Measurements from ENCODE around the gene GRAP2. TPM values are rescaled to one million over a fixed set of nuclear protein-coding genes. Genes with fewer than 3 reads are reported as not detected.

GRAP2 gene
- total and polyA plus RNA-seq, 10 of the 15 experiments (the other 5 are each of a cell fraction or from before 2014, with no cell fraction given) = 3.3 to 79.1 (median 59.6) TPM

DNA sequence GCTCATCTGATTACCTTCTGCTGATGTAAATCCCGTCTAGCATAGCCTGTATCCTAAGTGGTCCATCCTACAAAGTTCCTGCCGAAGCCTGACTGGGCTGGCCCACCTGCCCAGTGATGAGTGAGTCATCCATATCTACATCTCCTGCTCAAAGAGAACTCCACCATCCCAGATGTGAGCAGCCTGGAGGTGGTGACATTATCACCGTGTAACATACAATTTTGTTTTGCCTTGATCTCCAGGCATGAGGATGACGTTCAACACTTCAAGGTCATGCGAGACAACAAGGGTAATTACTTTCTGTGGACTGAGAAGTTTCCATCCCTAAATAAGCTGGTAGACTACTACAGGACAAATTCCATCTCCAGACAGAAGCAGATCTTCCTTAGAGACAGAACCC, 64.9 kb downstream of the GRAP2 start:
- peaks cover 27 to 41% of the 10 kb centered on the region in 2 experiments for H3K36me3 ChIP-seq (ENCODE audit: control insufficient read depth in 2 of 2, insufficient read depth in 2 of 2, low read length in 1 of 2)
- H3K9ac ChIP-seq (ENCODE audit: control insufficient read depth, insufficient read depth, low read length) = no peak overlapping the region
- no peak overlapping the region for H3K4me2 ChIP-seq (ENCODE audit: control insufficient read depth, insufficient read depth)
- RAD21 ChIA-PET (ENCODE audit: unreplicated experiment) = no interaction called here
- SMC1A ChIA-PET (ENCODE audit: uncharacterized antibody, unreplicated experiment) = interaction anchor here (0.5 to 2.2 kb wide), 7 partner anchors 15 to 213 kb away, joined by 3 to 10 read pairs (median 3); no protein-coding TSS in a partner anchor
- 83% methylated on average over 5 of the region's 5 CpGs for WGBS (ENCODE audit: insufficient coverage, insufficient replicate concordance, low lambda C conversion rate, missing lambda C conversion rate)
- TF ChIP-seq POLR2AphosphoS5 (IDR thresholded peaks at IDR 0.05; ENCODE audit: low read length) = 0 out of 2 replicates have a peak, but pooled peaks have one; percentile 17
- TF ChIP-seq CREM (IDR thresholded peaks at IDR 0.05; ENCODE audit: low read depth) = no peak
- no peak overlapping the region for H3K4me3 ChIP-seq
- no peaks in the 10 kb centered on the region for H3K79me2 ChIP-seq (ENCODE audit: control insufficient read depth, insufficient read depth, low read length)
- H3K27me3 ChIP-seq (replicated peaks in 1 of 2; ENCODE audit: control insufficient read depth in 2 of 2, insufficient read depth in 2 of 2, low read length in 1 of 2) = no peaks in the 10 kb centered on the region
- POLR2A ChIA-PET = interaction anchor here (1.3 kb wide), 1 partner anchor 13 kb away, joined by 3 read pairs; no protein-coding TSS in a partner anchor
- H3K27ac ChIP-seq (ENCODE audit: control insufficient read depth, insufficient read depth) = no peak overlapping the region
- no peak for DNase-seq (ENCODE audit: low read depth, low spot score)
- peaks cover 6% of the 10 kb centered on the region; the same call in 2 of the 3 replicates for H3K9me3 ChIP-seq (replicated peaks; ENCODE audit: control insufficient read depth, insufficient read depth, low read length)
- intact Hi-C loops (cut with micrococcal nuclease; ENCODE audit: unreplicated experiment) (no loop called here), in situ Hi-C loops (cut with MboI) (no loop called here)
- no TSS peak for BruUV-seq (replicated peaks)
- H4K20me1 ChIP-seq (ENCODE audit: control insufficient read depth, insufficient read depth) = no peaks in the 10 kb centered on the region
- FAIRE-seq = no peak
- ATAC-seq = no peak
- no peak overlapping the region for H2AFZ ChIP-seq (ENCODE audit: control insufficient read depth, low read depth, low read length)
- peaks cover 27% of the 10 kb centered on the region for H3K4me1 ChIP-seq (ENCODE audit: control insufficient read depth, insufficient read depth, low read length)
- CTCF ChIA-PET = interaction anchor here (1.2 to 1.4 kb wide), 5 partner anchors 14 to 59 kb away, joined by 3 to 6 read pairs (median 3); no protein-coding TSS in a partner anchor

DNA sequence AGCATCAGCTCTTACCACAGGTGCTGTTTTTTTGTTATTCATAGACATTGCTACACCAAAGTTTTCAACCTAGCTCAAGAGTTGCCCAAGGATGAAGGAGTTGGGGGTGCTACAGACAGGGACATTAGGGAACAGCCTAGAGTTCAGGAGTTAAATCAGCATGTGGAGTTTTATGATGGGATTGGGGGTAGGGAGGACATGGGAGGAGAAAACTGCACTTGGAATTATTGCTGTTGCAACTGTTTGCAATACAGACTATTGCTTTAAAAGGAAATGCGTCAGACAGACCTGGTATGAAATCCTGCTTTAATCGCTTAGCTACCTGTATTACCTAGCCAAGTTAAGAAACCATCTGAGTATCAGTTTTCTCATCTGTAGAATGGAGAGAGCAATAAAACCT, 65.6 kb downstream of the GRAP2 start:
- no peak overlapping the region for H2AFZ ChIP-seq (ENCODE audit: control insufficient read depth, low read depth, low read length)
- no TSS peak for BruUV-seq (replicated peaks)
- H3K27ac ChIP-seq (ENCODE audit: control insufficient read depth, insufficient read depth) = no peak overlapping the region
- FAIRE-seq = no peak
- 52% methylated on average over 2 of the region's 2 CpGs for WGBS (ENCODE audit: insufficient coverage, insufficient replicate concordance, low lambda C conversion rate, missing lambda C conversion rate)
- DNase-seq (ENCODE audit: low read depth, low spot score) = no peak
- H3K4me3 ChIP-seq = no peak overlapping the region
- H3K4me2 ChIP-seq (ENCODE audit: control insufficient read depth, insufficient read depth) = no peak overlapping the region
- intact Hi-C loops (cut with micrococcal nuclease; ENCODE audit: unreplicated experiment) (no loop called here), in situ Hi-C loops (cut with MboI) (no loop called here)
- H3K4me1 ChIP-seq (ENCODE audit: control insufficient read depth, insufficient read depth, low read length) = peaks cover 19% of the 10 kb centered on the region
- H3K36me3 ChIP-seq (ENCODE audit: control insufficient read depth in 2 of 2, insufficient read depth in 2 of 2, low read length in 1 of 2) = peaks cover 30 to 45% of the 10 kb centered on the region in 2 experiments
- peaks cover 6% of the 10 kb centered on the region; the same call in 2 of the 3 replicates for H3K9me3 ChIP-seq (replicated peaks; ENCODE audit: control insufficient read depth, insufficient read depth, low read length)
- no peak overlapping the region for H3K9ac ChIP-seq (ENCODE audit: control insufficient read depth, insufficient read depth, low read length)
- H4K20me1 ChIP-seq (ENCODE audit: control insufficient read depth, insufficient read depth) = no peaks in the 10 kb centered on the region
- ChIA-PET SMC1A (ENCODE audit: uncharacterized antibody, unreplicated experiment) (interaction anchor here (0.5 to 2.2 kb wide), 5 partner anchors 16 to 214 kb away, joined by 3 to 10 read pairs (median 3); no protein-coding TSS in a partner anchor), RAD21 (ENCODE audit: unreplicated experiment) (no interaction called here), CTCF (interaction anchor here (0.6 to 1.4 kb wide), 3 partner anchors 32 to 187 kb away, joined by 3 to 4 read pairs (median 4); no protein-coding TSS in a partner anchor), POLR2A (no interaction called here)
- H3K79me2 ChIP-seq (ENCODE audit: control insufficient read depth, insufficient read depth, low read length) = no peaks in the 10 kb centered on the region
- no peak for ATAC-seq
- H3K27me3 ChIP-seq (replicated peaks in 1 of 2; ENCODE audit: control insufficient read depth in 2 of 2, insufficient read depth in 2 of 2, low read length in 1 of 2) = no peaks in the 10 kb centered on the region
- TF ChIP-seq GABPA (IDR thresholded peaks at IDR 0.05; ENCODE audit: low read depth) (no peak), WRNIP1 (IDR thresholded peaks at IDR 0.05; ENCODE audit: borderline replicate concordance, low read depth, low read length) (no peak), BHLHE40 (IDR thresholded peaks at IDR 0.05; ENCODE audit: borderline replicate concordance in 1 of 2, low read depth in 2 of 2, low read length in 1 of 2) (no peak), HDAC6 (IDR thresholded peaks at IDR 0.05; ENCODE audit: unreplicated experiment) (no peak), ASH2L (IDR thresholded peaks at IDR 0.05; ENCODE audit: borderline replicate concordance, low read depth) (no peak), ESRRA (IDR thresholded peaks at IDR 0.05; ENCODE audit: low read length) (no peak), ZBED1 (IDR thresholded peaks at IDR 0.05; ENCODE audit: borderline replicate concordance) (no peak), PAX5 (IDR thresholded peaks at IDR 0.05; ENCODE audit: borderline replicate concordance, low read depth, low read length) (no peak), IKZF2 (IDR thresholded peaks at IDR 0.05) (no peak), BACH1 (IDR thresholded peaks at IDR 0.05; ENCODE audit: borderline replicate concordance) (no peak), ZZZ3 (IDR thresholded peaks at IDR 0.05; ENCODE audit: control insufficient read depth, insufficient read length, low read depth) (no peak)
- TF ChIP-seq, protein P1, sequence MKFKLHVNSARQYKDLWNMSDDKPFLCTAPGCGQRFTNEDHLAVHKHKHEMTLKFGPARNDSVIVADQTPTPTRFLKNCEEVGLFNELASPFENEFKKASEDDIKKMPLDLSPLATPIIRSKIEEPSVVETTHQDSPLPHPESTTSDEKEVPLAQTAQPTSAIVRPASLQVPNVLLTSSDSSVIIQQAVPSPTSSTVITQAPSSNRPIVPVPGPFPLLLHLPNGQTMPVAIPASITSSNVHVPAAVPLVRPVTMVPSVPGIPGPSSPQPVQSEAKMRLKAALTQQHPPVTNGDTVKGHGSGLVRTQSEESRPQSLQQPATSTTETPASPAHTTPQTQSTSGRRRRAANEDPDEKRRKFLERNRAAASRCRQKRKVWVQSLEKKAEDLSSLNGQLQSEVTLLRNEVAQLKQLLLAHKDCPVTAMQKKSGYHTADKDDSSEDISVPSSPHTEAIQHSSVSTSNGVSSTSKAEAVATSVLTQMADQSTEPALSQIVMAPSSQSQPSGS (IDR thresholded peaks at IDR 0.05; ENCODE audit: low read length) = no peak
- TF ChIP-seq, protein P2, sequence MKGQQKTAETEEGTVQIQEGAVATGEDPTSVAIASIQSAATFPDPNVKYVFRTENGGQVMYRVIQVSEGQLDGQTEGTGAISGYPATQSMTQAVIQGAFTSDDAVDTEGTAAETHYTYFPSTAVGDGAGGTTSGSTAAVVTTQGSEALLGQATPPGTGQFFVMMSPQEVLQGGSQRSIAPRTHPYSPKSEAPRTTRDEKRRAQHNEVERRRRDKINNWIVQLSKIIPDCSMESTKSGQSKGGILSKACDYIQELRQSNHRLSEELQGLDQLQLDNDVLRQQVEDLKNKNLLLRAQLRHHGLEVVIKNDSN (IDR thresholded peaks at IDR 0.05; ENCODE audit: borderline replicate concordance, extremely low read length, insufficient read depth, low read depth, low read length) = no peak
